Epithelial cell of esophagus (primary cell): ENCODE results near the gene RNF26.
A peak's percentile ranks its signal among the peaks of the same experiment; 100 is the strongest.

Source experiments
- DNase-seq: peaks from one replicate; pipeline ENCODE4 v3.0.0; 2010; ENCODE audit warnings: low read depth
- H3K4me3 ChIP-seq: 2 replicates; pipeline ENCODE4 v1.5.1; 2011; ENCODE audit warnings: mild to moderate bottlenecking, low read length, control low read depth
- CTCF ChIP-seq: IDR thresholded peaks from 2 replicates; pipeline ENCODE4 v1.5.1; 2011; ENCODE audit warnings: low read depth, mild to moderate bottlenecking, low read length, control low read depth, inconsistent platforms; ENCODE audit not compliant: insufficient read depth; ENCODE audit errors: missing control alignments

Gene RNF26

GRCh38 chr11:119315131-119316015 is 19.0 kb upstream of the RNF26 start:
- peak overlapping the region; percentile 42 for H3K4me3 ChIP-seq
- TF ChIP-seq CTCF, result no peak
- DNase-seq, result peak; percentile 59

GRCh38 chr11:119316016-119316728 is 18.2 kb upstream of the RNF26 start:
- peak; percentile 39 for DNase-seq
- H3K4me3 ChIP-seq, result peak overlapping the region; percentile 42

GRCh38 chr11:119316729-119317591 is 17.4 kb upstream of the RNF26 start, which contains the start of gene MCAM:
MCAM (minus strand) TSS chr11:119317130; CDS start chr11:119317101, 29 bp downstream.
- TF ChIP-seq CTCF, result no peak
- H3K4me3 ChIP-seq, result peak within 1 kb of the TSS; percentile 42
- DNase-seq, result peak; percentile 45

More at GRCh38 chr11:119316016-119316728, 18.2 kb upstream of the RNF26 start:
- no peak for TF ChIP-seq CTCF

GRCh38 chr11:119317592-119318239 is 16.6 kb upstream of the RNF26 start:
- no peak for TF ChIP-seq CTCF
- H3K4me3 ChIP-seq, result peak overlapping the region; percentile 24
- peak; percentile 77 for DNase-seq

GRCh38 chr11:119318240-119319135 is 15.8 kb upstream of the RNF26 start:
- peak; percentile 86 for DNase-seq
- no peak for TF ChIP-seq CTCF
- no peak overlapping the region for H3K4me3 ChIP-seq
